NCI-H2196 (cell line): Measurements from ENCODE around the gene TJP1.
"Not testable (repeated sequence)": the region's sequence is repeated elsewhere in the genome, so short reads cannot be mapped to it uniquely, and the experiment has no call there.

Source experiments
- DNase-seq: peaks from one replicate; lab custom pipeline; 2025; ENCODE audit not compliant: unreplicated experiment; lab: John Stamatoyannopoulos, UW

TJP1 gene

GRCh38 chr15:29670266-29670665 lies 152.0 kb downstream of the TJP1 start:
- DNase-seq, result no peak

- no peak for DNase-seq
Observed at GRCh38 chr15:29669823-29670222, 152.4 kb downstream of the TJP1 start.

DNA sequence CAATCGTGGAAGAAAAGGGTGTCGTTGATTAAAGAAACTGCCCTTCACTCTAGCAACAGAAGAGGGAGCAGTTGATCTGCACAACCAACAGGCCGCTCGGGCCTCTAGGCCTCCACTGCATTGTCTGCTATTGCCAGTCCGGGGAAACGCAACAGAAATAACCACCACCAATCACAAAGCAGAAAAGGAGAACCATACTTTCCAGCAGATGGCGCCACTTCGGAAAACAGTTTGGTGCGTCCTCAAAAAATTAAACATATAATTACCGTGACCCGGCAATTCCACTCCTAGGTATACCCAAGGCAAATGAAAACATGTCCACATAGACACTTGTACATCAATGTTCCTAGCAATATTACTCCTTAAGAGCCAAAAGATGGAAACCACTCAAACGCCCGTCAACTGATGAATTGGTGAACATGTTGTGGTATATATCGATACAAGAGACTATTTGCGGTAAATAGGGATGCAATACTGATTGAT lies 154.1 kb downstream of the TJP1 start:
- peak; percentile 44 for DNase-seq

DNA sequence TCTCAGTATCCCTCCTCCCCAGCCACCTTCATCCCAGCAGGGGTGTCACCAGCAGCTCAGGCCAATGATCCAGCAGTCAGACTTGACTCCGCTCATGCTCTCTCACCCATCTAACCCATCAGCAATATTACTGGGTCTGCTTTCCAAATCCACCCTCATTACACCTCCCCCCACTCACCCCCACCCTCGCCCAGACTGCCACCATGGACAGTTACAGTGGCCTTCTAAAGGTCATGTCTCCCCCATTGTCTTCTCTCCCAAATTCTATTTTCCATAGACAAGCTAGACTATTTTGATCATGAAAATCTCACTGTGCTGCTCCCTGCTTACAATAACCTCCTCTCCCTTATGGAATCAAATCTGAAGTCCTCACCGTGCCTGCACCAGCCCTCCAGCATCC lies 156.0 kb downstream of the TJP1 start:
- DNase-seq, result no peak

- no peak for DNase-seq
Observed at GRCh38 chr15:29665444-29666003, 156.7 kb downstream of the TJP1 start.

DNA sequence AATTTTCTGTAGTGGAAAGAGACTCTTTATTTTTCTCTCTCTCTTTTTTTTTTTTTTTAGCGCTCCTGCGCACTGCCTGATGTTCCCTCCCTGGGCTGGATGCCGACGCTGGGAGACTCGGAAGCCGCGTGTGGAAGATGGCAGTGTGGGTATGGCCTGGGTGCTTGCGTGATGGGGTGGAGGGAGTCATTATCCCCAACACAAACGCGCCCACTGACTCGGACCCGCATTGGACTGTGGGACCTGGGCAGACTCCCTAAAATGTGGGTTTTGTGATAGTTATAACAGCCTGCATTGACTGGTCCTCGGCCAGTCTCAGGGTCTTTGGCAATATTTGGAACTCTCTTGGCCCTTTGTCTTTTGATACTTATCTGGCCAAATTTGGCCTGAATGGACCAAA lies 157.9 kb downstream of the TJP1 start:
- DNase-seq, result no peak

DNA sequence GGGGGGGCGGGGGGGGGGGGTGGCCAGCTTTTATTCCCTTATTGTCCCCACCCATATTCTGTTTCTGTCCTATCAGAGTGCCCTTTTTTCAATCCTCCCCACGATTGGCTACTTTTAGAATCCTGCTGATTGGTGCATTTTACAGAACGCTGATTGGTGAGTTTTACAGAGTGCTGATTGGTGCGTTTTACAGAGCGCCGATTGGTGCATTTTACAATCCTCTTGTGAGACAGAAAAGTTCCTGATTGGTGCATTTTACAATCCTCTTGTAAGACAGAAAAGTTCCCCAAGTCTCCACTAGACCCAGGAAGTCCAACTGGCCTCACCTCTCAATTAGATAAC lies 164.8 kb downstream of the TJP1 start:
- DNase-seq, result not testable (repeated sequence)

DNA sequence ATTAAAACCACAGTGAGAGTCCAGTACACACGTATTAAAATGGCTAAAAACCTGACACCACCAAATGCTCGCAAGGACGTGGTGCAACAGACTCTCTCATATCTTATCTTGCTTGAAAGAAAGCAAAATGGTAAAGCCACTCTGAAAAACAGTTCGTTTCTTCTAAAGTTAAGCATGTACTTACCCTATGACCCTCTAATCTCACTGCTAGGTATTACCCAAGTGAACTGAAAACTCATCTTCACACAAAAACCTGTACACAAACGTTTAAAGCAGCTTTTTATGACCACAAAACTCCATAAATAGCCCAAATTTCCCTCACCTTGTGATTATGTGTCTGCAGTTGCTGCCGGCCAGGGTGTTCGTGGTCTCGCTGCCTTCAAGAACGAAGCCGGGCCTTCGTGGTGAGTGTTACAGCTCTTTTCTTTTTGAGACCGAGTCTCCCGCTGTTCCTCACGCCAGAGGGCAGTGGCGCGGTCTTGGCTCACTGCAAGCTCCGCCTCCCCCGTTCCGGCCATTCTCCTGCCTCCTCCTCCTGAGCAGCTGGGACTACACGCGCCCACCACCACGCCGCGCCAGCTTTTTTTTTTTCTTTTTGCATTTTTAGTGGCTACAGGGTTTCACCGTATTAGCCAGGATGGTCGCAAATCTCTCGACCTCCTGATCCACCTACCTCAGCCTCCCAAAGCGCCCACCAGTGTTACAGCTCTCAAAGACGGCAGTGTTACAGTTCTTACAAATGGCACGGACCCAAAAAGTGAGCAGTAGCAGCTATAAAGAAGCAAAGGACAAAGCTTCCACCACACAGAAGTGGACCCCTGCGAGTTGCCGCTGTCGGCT lies 165.4 kb downstream of the TJP1 start:
- DNase-seq, result no peak

GRCh38 chr15:29652595-29652994 lies 169.7 kb downstream of the TJP1 start:
- DNase-seq, result no peak

DNA sequence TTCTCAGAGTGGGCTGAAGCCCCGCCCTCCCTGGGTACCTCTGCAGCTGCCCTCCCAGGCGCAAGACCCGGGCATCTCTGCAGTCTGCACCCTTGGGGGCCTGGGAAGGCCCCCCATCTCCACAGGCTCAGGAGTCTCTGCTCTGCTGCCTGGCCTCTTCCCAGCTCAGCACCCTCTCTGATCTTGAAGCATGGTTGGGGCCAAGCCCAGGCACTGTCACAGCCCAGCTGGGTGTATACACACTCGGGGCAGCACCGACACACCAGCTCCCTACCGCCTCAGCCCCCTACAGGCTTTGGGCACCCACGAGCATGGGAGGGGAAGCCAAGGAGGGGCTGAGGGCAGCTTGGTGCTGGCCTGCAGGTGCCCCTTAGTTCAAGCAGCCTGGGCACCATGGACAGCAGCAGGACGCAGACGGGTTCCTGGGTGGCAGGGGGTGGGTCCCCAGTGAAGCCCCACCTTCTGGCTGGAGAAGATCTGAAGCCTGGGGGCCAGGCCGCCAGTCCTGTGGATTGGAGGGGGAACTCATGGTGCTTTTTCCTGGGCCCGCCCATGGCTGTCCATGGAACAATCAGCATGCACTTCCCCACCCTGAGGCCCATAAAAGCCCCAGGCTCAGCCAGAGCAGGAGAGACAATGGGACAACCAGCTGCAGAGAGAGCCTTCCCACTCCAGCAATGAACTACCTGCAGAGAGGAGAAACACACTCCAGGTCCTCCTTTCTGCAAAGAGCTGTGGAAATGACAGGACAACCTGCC lies 170.6 kb downstream of the TJP1 start:
- no peak for DNase-seq
